ENCODE measurements around the gene EMILIN2.

DNA sequence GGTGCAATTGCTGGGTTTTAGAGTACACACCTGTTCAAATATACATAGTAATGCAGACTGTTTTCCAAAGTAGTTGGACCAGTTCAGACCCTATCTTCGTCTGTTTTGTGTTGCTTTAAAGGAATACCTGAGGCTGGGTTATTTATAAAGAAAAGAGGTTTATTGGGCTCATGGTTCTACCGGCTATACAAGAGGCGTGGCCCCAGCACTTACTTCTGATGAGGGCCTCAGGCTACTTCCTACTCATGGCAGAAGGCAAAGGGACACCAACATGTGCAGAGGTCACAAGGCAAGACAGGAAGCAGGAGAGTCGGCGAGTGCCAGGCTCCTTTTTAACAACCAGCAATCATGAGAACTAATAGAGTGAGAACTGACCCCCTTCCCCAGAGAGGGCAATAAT is 21.9 kb upstream of the EMILIN2 start:
- TF ChIP-seq EP300 (IDR thresholded peaks at IDR 0.05): no peak
- TF ChIP-seq, protein P1, sequence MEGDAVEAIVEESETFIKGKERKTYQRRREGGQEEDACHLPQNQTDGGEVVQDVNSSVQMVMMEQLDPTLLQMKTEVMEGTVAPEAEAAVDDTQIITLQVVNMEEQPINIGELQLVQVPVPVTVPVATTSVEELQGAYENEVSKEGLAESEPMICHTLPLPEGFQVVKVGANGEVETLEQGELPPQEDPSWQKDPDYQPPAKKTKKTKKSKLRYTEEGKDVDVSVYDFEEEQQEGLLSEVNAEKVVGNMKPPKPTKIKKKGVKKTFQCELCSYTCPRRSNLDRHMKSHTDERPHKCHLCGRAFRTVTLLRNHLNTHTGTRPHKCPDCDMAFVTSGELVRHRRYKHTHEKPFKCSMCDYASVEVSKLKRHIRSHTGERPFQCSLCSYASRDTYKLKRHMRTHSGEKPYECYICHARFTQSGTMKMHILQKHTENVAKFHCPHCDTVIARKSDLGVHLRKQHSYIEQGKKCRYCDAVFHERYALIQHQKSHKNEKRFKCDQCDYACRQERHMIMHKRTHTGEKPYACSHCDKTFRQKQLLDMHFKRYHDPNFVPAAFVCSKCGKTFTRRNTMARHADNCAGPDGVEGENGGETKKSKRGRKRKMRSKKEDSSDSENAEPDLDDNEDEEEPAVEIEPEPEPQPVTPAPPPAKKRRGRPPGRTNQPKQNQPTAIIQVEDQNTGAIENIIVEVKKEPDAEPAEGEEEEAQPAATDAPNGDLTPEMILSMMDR (IDR thresholded peaks at IDR 0.05): no peak
